PFSK-1 (cell line): ENCODE data around the gene ADGRL3.

Source experiments
- FOXP2 ChIP-seq: optimal IDR thresholded peaks from 2 replicates; pipeline ENCODE3; 2011; ENCODE audit warnings: borderline replicate concordance, control low read depth, inconsistent platforms; ENCODE audit not compliant: insufficient read depth; ENCODE audit errors: extremely low read length, extremely low read depth
- POLR2AphosphoS5 ChIP-seq: IDR thresholded peaks from 2 replicates; pipeline ENCODE4 v1.6.1; 2012; ENCODE audit warnings: low read depth, mild to moderate bottlenecking, control low read depth, low read length, moderate library complexity
- SIN3A ChIP-seq: IDR thresholded peaks from 2 replicates; pipeline ENCODE4 v1.6.1; 2012; ENCODE audit warnings: mild to moderate bottlenecking, low read length, moderate library complexity, borderline replicate concordance; ENCODE audit not compliant: insufficient read depth
- TAF1 ChIP-seq: IDR thresholded peaks from 2 replicates; pipeline ENCODE4 v1.6.1; 2012; ENCODE audit warnings: low read length, control low read depth, borderline replicate concordance; ENCODE audit not compliant: insufficient read depth
- TF ChIP-seq, protein P1 (sequence below), 2 experiments: IDR thresholded peaks; 2 replicates each; pipeline versions ENCODE4 v1.6.1 to v1.8.0; 2011 to 2012; ENCODE audit warnings: low read depth in 2 of 2, low read length in 2 of 2, control low read depth in 1 of 2, inconsistent platforms in 1 of 2, mild to moderate bottlenecking in 1 of 2, moderate library complexity in 1 of 2; ENCODE audit not compliant: insufficient read depth in 1 of 2

ADGRL3 gene

GRCh38 chr4:61239250-61239649 is 39.1 kb downstream of the ADGRL3 start:
- TF ChIP-seq SIN3A (no peak), TAF1 (no peak), FOXP2 (no peak), POLR2AphosphoS5 (no peak)
- TF ChIP-seq, protein P1, sequence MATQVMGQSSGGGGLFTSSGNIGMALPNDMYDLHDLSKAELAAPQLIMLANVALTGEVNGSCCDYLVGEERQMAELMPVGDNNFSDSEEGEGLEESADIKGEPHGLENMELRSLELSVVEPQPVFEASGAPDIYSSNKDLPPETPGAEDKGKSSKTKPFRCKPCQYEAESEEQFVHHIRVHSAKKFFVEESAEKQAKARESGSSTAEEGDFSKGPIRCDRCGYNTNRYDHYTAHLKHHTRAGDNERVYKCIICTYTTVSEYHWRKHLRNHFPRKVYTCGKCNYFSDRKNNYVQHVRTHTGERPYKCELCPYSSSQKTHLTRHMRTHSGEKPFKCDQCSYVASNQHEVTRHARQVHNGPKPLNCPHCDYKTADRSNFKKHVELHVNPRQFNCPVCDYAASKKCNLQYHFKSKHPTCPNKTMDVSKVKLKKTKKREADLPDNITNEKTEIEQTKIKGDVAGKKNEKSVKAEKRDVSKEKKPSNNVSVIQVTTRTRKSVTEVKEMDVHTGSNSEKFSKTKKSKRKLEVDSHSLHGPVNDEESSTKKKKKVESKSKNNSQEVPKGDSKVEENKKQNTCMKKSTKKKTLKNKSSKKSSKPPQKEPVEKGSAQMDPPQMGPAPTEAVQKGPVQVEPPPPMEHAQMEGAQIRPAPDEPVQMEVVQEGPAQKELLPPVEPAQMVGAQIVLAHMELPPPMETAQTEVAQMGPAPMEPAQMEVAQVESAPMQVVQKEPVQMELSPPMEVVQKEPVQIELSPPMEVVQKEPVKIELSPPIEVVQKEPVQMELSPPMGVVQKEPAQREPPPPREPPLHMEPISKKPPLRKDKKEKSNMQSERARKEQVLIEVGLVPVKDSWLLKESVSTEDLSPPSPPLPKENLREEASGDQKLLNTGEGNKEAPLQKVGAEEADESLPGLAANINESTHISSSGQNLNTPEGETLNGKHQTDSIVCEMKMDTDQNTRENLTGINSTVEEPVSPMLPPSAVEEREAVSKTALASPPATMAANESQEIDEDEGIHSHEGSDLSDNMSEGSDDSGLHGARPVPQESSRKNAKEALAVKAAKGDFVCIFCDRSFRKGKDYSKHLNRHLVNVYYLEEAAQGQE (IDR thresholded peaks at IDR 0.05; ENCODE audit: insufficient read depth in 1 of 2, low read depth in 2 of 2, low read length in 2 of 2) = no peak

GRCh38 chr4:61243962-61244361 is 43.8 kb downstream of the ADGRL3 start:
- TF ChIP-seq, protein P1 (IDR thresholded peaks at IDR 0.05; ENCODE audit: insufficient read depth in 1 of 2, low read depth in 2 of 2, low read length in 2 of 2) = no peak
- no peak for TF ChIP-seq SIN3A
- no peak for TF ChIP-seq FOXP2
- TF ChIP-seq TAF1 = no peak
- no peak for TF ChIP-seq POLR2AphosphoS5

GRCh38 chr4:61245069-61245714 is 45.1 kb downstream of the ADGRL3 start:
- TF ChIP-seq TAF1 (no peak), FOXP2 (no peak), SIN3A (no peak), POLR2AphosphoS5 (no peak)
- TF ChIP-seq, protein P1 (IDR thresholded peaks at IDR 0.05; ENCODE audit: insufficient read depth in 1 of 2, low read depth in 2 of 2, low read length in 2 of 2) = no peak

- TF ChIP-seq POLR2AphosphoS5 = no peak
- TF ChIP-seq TAF1 = no peak
- no peak for TF ChIP-seq FOXP2
- TF ChIP-seq, protein P1 (IDR thresholded peaks at IDR 0.05; ENCODE audit: insufficient read depth in 1 of 2, low read depth in 2 of 2, low read length in 2 of 2) = no peak
- TF ChIP-seq SIN3A = no peak
Measured at GRCh38 chr4:61246034-61246433, 45.9 kb downstream of the ADGRL3 start.

GRCh38 chr4:61248705-61249104 is 48.6 kb downstream of the ADGRL3 start:
- no peak for TF ChIP-seq POLR2AphosphoS5
- TF ChIP-seq SIN3A = no peak
- no peak for TF ChIP-seq FOXP2
